ENCODE measurements around the gene DDX56. TPM values are rescaled to one million over a fixed set of nuclear protein-coding genes. Genes with fewer than 3 reads are reported as not detected.

The DDX56 gene
- total RNA-seq, 1 experiment from 2014 or later = 120 TPM

DNA sequence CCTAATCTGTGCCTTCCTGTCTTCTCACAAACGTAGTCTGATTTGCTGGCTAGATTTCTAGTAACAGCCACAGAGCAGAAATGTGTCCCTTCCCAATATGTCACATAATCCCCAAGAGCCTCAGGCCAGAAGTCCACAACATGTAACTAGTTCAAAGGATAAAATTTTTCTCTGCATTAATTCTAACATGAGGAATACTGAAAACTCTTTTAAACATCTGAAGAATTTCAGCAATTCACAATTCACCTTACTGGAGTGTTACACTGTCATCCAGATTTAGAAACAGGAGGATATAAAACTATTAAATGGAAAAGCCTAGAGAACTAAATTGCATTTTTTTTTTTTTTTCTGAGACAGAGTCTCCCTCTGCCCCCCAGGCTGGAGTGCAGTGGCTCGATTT is 2.5 kb upstream of the DDX56 start:
- H4K8ac ChIP-seq (replicated peaks; ENCODE audit: insufficient read length, low read depth, low read length) = no peak overlapping the region
- H3K4me2 ChIP-seq (ENCODE audit: insufficient read depth, insufficient read length, low read length) = no peak overlapping the region
- H2BK15ac ChIP-seq (ENCODE audit: low read depth, low read length) = no peak overlapping the region
- no peak overlapping the region for H2BK20ac ChIP-seq (ENCODE audit: low read depth, low read length, poor library complexity, severe bottlenecking)
- H3K27me3 Mint-ChIP-seq (ENCODE audit: low read depth) = no peaks in the 10 kb centered on the region; the same call in 1 of the 2 replicates
- no peak overlapping the region for H2AFZ ChIP-seq (ENCODE audit: low read length)
- peaks cover 22 to 29% of the 10 kb centered on the region in 2 experiments for H3K4me1 Mint-ChIP-seq
- no peak overlapping the region for H2BK120ac ChIP-seq (ENCODE audit: low read depth, low read length, poor library complexity, severe bottlenecking)
- H3K9me3 Mint-ChIP-seq = no peaks in the 10 kb centered on the region
- no peaks in the 10 kb centered on the region for H3K79me1 ChIP-seq (ENCODE audit: insufficient read depth, low read depth, low read length, poor library complexity, severe bottlenecking)
- H3K4ac ChIP-seq (ENCODE audit: low read depth, low read length) = no peak overlapping the region
- no peaks in the 10 kb centered on the region for H3K27me3 ChIP-seq (ENCODE audit: insufficient read depth, low read length)
- no peak overlapping the region for H3K27ac ChIP-seq (ENCODE audit: insufficient read length, low read depth, low read length)
- no peak overlapping the region for H3K56ac ChIP-seq (ENCODE audit: insufficient read length, low read depth, low read length)
- no peak overlapping the region for H2BK5ac ChIP-seq (ENCODE audit: insufficient read length, low read length)
- no peak overlapping the region for H2AK5ac ChIP-seq (ENCODE audit: insufficient read length, low read length)
- H3K4me1 ChIP-seq (ENCODE audit: insufficient read depth, low read length) = 0 out of 2 replicates have a peak, but pooled peaks cover 3% of the 10 kb centered on the region
- 0 out of 7 replicates have a peak overlapping the region, but pooled peaks of 2 of the 3 experiments have one; percentile 1 to 71 for H3K27ac Mint-ChIP-seq
- H3K9ac ChIP-seq (ENCODE audit: extremely low read depth, insufficient read length, low read length) = no peak overlapping the region
- H3K9me3 ChIP-seq (ENCODE audit: control insufficient read depth, low read depth, low read length) = no peaks in the 10 kb centered on the region
- no peak overlapping the region for H3T11ph ChIP-seq (ENCODE audit: low read length)
- H3K23me2 ChIP-seq (ENCODE audit: insufficient read length, low read depth, low read length, poor library complexity, severe bottlenecking) = peaks cover 11% of the 10 kb centered on the region
- H4K20me1 ChIP-seq (ENCODE audit: control insufficient read depth, insufficient read depth, insufficient read length) = no peaks in the 10 kb centered on the region
- WGBS (ENCODE audit: extremely low coverage, insufficient read length, low lambda C conversion rate) = no CpG with 5 or more reads among the region's 2 CpGs
- H2BK12ac ChIP-seq (ENCODE audit: insufficient read length, low read depth, low read length) = no peak overlapping the region
- H3K18ac ChIP-seq (ENCODE audit: insufficient read length, low read depth, low read length) = no peak overlapping the region
- peak overlapping the region in 1 of 2 experiments; percentile 43; a peak in 2 of 5 replicates for H3K4me3 Mint-ChIP-seq
- no peak for DNase-seq
- peaks cover 11% of the 10 kb centered on the region; the same call in 1 of the 2 replicates for H3K79me2 ChIP-seq (ENCODE audit: insufficient read depth, low read length)
- no peak overlapping the region for H4K5ac ChIP-seq (ENCODE audit: insufficient read length, low read depth, low read length)
- no peak for TF ChIP-seq CTCF (conservative IDR thresholded peaks at IDR 0.05)
- no peak overlapping the region for H3K14ac ChIP-seq (ENCODE audit: insufficient read depth, low read length)
- H4K91ac ChIP-seq (ENCODE audit: insufficient read length, low read depth, low read length) = no peak overlapping the region
- no peak overlapping the region for H3K23ac ChIP-seq (ENCODE audit: insufficient read length, low read depth, low read length)
- peaks cover 41 to 66% (median 63%) of the 10 kb centered on the region in 3 experiments; a peak in 6 of 7 replicates for H3K36me3 Mint-ChIP-seq (ENCODE audit: insufficient read depth in 1 of 3, low read depth in 3 of 3)
